ENCODE results near the gene MTRF1L.

The MTRF1L gene

GRCh38 chr6:152943260-152943897 lies 59.1 kb downstream of the MTRF1L start:
- TF ChIP-seq ESRRG (CRISPR knock-in tag; IDR thresholded peaks at IDR 0.05) (no peak), OSR1 (CRISPR knock-in tag; IDR thresholded peaks at IDR 0.05) (no peak), ZNF565 (CRISPR knock-in tag; conservative IDR thresholded peaks at IDR 0.05; ENCODE audit: low read depth) (no peak)
- ATAC-seq, result no peak

- no peak for TF ChIP-seq ISL1 (CRISPR knock-in tag; IDR thresholded peaks at IDR 0.05)
- no peak for TF ChIP-seq TCF4 (CRISPR knock-in tag; IDR thresholded peaks at IDR 0.05; ENCODE audit: borderline replicate concordance)
- ATAC-seq, result no peak
These were observed 60.1 kb downstream of the MTRF1L start for GRCh38 chr6:152942319-152942869.

- no peak for ATAC-seq
- TF ChIP-seq ISL1 (CRISPR knock-in tag; IDR thresholded peaks at IDR 0.05), result no peak
- TF ChIP-seq CSRNP3 (CRISPR knock-in tag; IDR thresholded peaks at IDR 0.05), result no peak
- TF ChIP-seq BACH2 (CRISPR knock-in tag; IDR thresholded peaks at IDR 0.05; ENCODE audit: borderline replicate concordance), result no peak
- TF ChIP-seq TOX (CRISPR knock-in tag; IDR thresholded peaks at IDR 0.05; ENCODE audit: borderline replicate concordance), result no peak
- TF ChIP-seq CSDC2 (CRISPR knock-in tag; IDR thresholded peaks at IDR 0.05), result no peak
- TF ChIP-seq PPARA (CRISPR knock-in tag; IDR thresholded peaks at IDR 0.05; ENCODE audit: borderline replicate concordance), result no peak
- TF ChIP-seq ARNTL (CRISPR knock-in tag; IDR thresholded peaks at IDR 0.05; ENCODE audit: borderline replicate concordance, low read depth), result no peak
- no peak for TF ChIP-seq ESRRG (CRISPR knock-in tag; IDR thresholded peaks at IDR 0.05)
- no peak for TF ChIP-seq TCF4 (CRISPR knock-in tag; IDR thresholded peaks at IDR 0.05; ENCODE audit: borderline replicate concordance)
- TF ChIP-seq ZNF70 (CRISPR knock-in tag; IDR thresholded peaks at IDR 0.05), result no peak
- TF ChIP-seq ZFP30 (CRISPR knock-in tag; IDR thresholded peaks at IDR 0.05), result no peak
These were observed 60.8 kb downstream of the MTRF1L start for GRCh38 chr6:152941746-152942145.
